SK-N-SH treated with all-trans-retinoic acid at 6 μM for 48 hours (cell line): ENCODE measurements around the gene ATP6AP1.

Source experiments
- BACH2 ChIP-seq: fragments of 250-450 bp; sonication (Bioruptor Pico); IDR thresholded peaks from 2 replicates; pipeline ENCODE4 v1.9.0; 2021; ENCODE audit warnings: mild to moderate bottlenecking, borderline replicate concordance
- CSDC2 ChIP-seq: fragments of 250-450 bp; sonication (Bioruptor Pico); IDR thresholded peaks from 2 replicates; pipeline ENCODE4 v1.5.0; 2020; ENCODE audit warnings: mild to moderate bottlenecking, moderate library complexity
- CSRNP3 ChIP-seq: fragments of 250-450 bp; sonication (Bioruptor Pico); IDR thresholded peaks from 2 replicates; pipeline ENCODE4 v1.5.1; 2021; ENCODE audit warnings: mild to moderate bottlenecking, moderate library complexity
- GLIS3 ChIP-seq: fragments of 250-450 bp; sonication (Bioruptor Pico); IDR thresholded peaks from 2 replicates; pipeline ENCODE4 v1.5.0; 2020; ENCODE audit warnings: mild to moderate bottlenecking, moderate library complexity
- ISL1 ChIP-seq: fragments of 250-450 bp; sonication (Bioruptor Pico); IDR thresholded peaks from 2 replicates; pipeline ENCODE4 v2.1.2; 2022; ENCODE audit warnings: mild to moderate bottlenecking, moderate library complexity
- OSR1 ChIP-seq: fragments of 250-450 bp; sonication (Bioruptor Pico); IDR thresholded peaks from 2 replicates; pipeline ENCODE4 v1.8.0; 2022; ENCODE audit warnings: moderate library complexity, mild to moderate bottlenecking, inconsistent platforms
- PPARA ChIP-seq: fragments of 250-450 bp; sonication (Bioruptor Pico); IDR thresholded peaks from 2 replicates; pipeline ENCODE4 v1.5.0; 2020; ENCODE audit warnings: mild to moderate bottlenecking, borderline replicate concordance
- RARB ChIP-seq: fragments of 250-450 bp; sonication (Bioruptor Pico); IDR thresholded peaks from 2 replicates; pipeline ENCODE4 v1.8.0; 2021; ENCODE audit warnings: mild to moderate bottlenecking, moderate library complexity
- ZFP3 ChIP-seq: fragments of 250-450 bp; sonication (Bioruptor Pico); IDR thresholded peaks from 2 replicates; pipeline ENCODE4 v1.5.0; 2020; ENCODE audit warnings: mild to moderate bottlenecking, moderate library complexity
- ZFP30 ChIP-seq: fragments of 450-650 bp; formaldehyde crosslinking; IDR thresholded peaks from 2 replicates; pipeline ENCODE4 v1.5.0; 2022; ENCODE audit warnings: mild to moderate bottlenecking, moderate library complexity
- TF ChIP-seq, protein P1 (sequence below): fragments of 250-450 bp; sonication (Bioruptor Pico); IDR thresholded peaks from 2 replicates; pipeline ENCODE4 v1.8.0; 2020; ENCODE audit warnings: mild to moderate bottlenecking, moderate library complexity, borderline replicate concordance
- TF ChIP-seq, protein P2 (sequence below): fragments of 250-450 bp; sonication (Bioruptor Pico); IDR thresholded peaks from 2 replicates; pipeline ENCODE4 v1.5.1; 2020; ENCODE audit warnings: low read depth, mild to moderate bottlenecking, moderate library complexity

GRCh38 chrX:154444755-154445246 is 16.3 kb downstream of the ATP6AP1 start:
- TF ChIP-seq RARB (no peak), CSDC2 (CRISPR knock-in tag) (no peak), ZFP3 (no peak), ISL1 (CRISPR knock-in tag) (no peak), OSR1 (no peak), PPARA (CRISPR knock-in tag) (no peak), BACH2 (no peak), ZFP30 (CRISPR knock-in tag) (no peak), GLIS3 (CRISPR knock-in tag) (no peak), CSRNP3 (no peak)
- TF ChIP-seq, protein P1, sequence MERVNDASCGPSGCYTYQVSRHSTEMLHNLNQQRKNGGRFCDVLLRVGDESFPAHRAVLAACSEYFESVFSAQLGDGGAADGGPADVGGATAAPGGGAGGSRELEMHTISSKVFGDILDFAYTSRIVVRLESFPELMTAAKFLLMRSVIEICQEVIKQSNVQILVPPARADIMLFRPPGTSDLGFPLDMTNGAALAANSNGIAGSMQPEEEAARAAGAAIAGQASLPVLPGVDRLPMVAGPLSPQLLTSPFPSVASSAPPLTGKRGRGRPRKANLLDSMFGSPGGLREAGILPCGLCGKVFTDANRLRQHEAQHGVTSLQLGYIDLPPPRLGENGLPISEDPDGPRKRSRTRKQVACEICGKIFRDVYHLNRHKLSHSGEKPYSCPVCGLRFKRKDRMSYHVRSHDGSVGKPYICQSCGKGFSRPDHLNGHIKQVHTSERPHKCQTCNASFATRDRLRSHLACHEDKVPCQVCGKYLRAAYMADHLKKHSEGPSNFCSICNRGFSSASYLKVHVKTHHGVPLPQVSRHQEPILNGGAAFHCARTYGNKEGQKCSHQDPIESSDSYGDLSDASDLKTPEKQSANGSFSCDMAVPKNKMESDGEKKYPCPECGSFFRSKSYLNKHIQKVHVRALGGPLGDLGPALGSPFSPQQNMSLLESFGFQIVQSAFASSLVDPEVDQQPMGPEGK: no peak
- TF ChIP-seq, protein P2, sequence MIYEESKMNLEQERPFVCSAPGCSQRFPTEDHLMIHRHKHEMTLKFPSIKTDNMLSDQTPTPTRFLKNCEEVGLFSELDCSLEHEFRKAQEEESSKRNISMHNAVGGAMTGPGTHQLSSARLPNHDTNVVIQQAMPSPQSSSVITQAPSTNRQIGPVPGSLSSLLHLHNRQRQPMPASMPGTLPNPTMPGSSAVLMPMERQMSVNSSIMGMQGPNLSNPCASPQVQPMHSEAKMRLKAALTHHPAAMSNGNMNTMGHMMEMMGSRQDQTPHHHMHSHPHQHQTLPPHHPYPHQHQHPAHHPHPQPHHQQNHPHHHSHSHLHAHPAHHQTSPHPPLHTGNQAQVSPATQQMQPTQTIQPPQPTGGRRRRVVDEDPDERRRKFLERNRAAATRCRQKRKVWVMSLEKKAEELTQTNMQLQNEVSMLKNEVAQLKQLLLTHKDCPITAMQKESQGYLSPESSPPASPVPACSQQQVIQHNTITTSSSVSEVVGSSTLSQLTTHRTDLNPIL (CRISPR knock-in tag): no peak
